ENCODE data around the gene C6orf62.
A peak's percentile ranks its signal among the peaks of the same experiment; 100 is the strongest.
"Not testable (repeated sequence)": the region's sequence is repeated elsewhere in the genome, so short reads cannot be mapped to it uniquely, and the experiment has no call there.

C6orf62 gene

GRCh38 chr6:24719125-24719971 is at the start of gene C6orf62:
Gene C6orf62 (minus strand): TSS chr6:24719154. CDS start chr6:24718668, 486 bp downstream.
- DNase-seq (ENCODE audit: low read depth) = no peak

- DNase-seq (ENCODE audit: low read depth) = peak; percentile 38
Measured at GRCh38 chr6:24768361-24768760, 49.4 kb upstream of the C6orf62 start.

GRCh38 chr6:24766680-24767462 is 47.9 kb upstream of the C6orf62 start:
- no peak for DNase-seq (ENCODE audit: low read depth)

- not testable (repeated sequence) for DNase-seq (ENCODE audit: low read depth)
Measured at GRCh38 chr6:24765968-24766367, 47.0 kb upstream of the C6orf62 start.

- DNase-seq (ENCODE audit: low read depth) = not testable (repeated sequence)
Measured at GRCh38 chr6:24764833-24765828, 46.2 kb upstream of the C6orf62 start.

- no peak for DNase-seq (ENCODE audit: low read depth)
Measured at GRCh38 chr6:24763578-24763977, 44.6 kb upstream of the C6orf62 start.

- no peak for DNase-seq (ENCODE audit: low read depth)
Measured at GRCh38 chr6:24761851-24762250, 42.9 kb upstream of the C6orf62 start.

GRCh38 chr6:24761193-24761835 is 42.4 kb upstream of the C6orf62 start:
- no peak for DNase-seq (ENCODE audit: low read depth)

GRCh38 chr6:24760210-24760609 is 41.3 kb upstream of the C6orf62 start:
- DNase-seq (ENCODE audit: low read depth) = no peak

GRCh38 chr6:24759718-24760117 is 40.8 kb upstream of the C6orf62 start:
- DNase-seq (ENCODE audit: low read depth) = no peak

GRCh38 chr6:24757611-24758010 is 38.7 kb upstream of the C6orf62 start:
- no peak for DNase-seq (ENCODE audit: low read depth)

GRCh38 chr6:24755279-24755678 is 36.3 kb upstream of the C6orf62 start:
- no peak for DNase-seq (ENCODE audit: low read depth)

- DNase-seq (ENCODE audit: low read depth) = not testable (repeated sequence)
Measured at GRCh38 chr6:24754378-24754777, 35.4 kb upstream of the C6orf62 start.

- no peak for DNase-seq (ENCODE audit: low read depth)
Measured at GRCh38 chr6:24753545-24753944, 34.6 kb upstream of the C6orf62 start.

GRCh38 chr6:24752917-24753492 is 34.1 kb upstream of the C6orf62 start:
- DNase-seq (ENCODE audit: low read depth) = no peak

GRCh38 chr6:24752503-24752902 is 33.5 kb upstream of the C6orf62 start:
- DNase-seq (ENCODE audit: low read depth) = no peak

GRCh38 chr6:24750878-24751277 is 31.9 kb upstream of the C6orf62 start:
- DNase-seq (ENCODE audit: low read depth) = not testable (repeated sequence)

GRCh38 chr6:24749297-24749696 is 30.3 kb upstream of the C6orf62 start:
- no peak for DNase-seq (ENCODE audit: low read depth)

- no peak for DNase-seq (ENCODE audit: low read depth)
Measured at GRCh38 chr6:24744911-24745310, 26.0 kb upstream of the C6orf62 start.

GRCh38 chr6:24743944-24744335 is 25.0 kb upstream of the C6orf62 start:
- no peak for DNase-seq (ENCODE audit: low read depth)
